H1 (cell line): ENCODE measurements around the gene APAF1.

Experiments
- EZH2 ChIP-seq: fragments of 200-600 bp; sonication (generic); IDR thresholded peaks from 2 replicates; pipeline ENCODE4 v1.7.1; 2012; ENCODE audit warnings: low read depth, mild to moderate bottlenecking, moderate library complexity, low read length, inconsistent platforms; ENCODE audit not compliant: severe bottlenecking
- KDM5A ChIP-seq: fragments of 200-600 bp; IDR thresholded peaks from 2 replicates; pipeline ENCODE4 v1.7.1; 2012; ENCODE audit warnings: mild to moderate bottlenecking, low read length, inconsistent platforms, mixed read lengths
- POLR2AphosphoS5 ChIP-seq: IDR thresholded peaks from 2 replicates; pipeline ENCODE4 v1.6.1; 2011; ENCODE audit warnings: low read depth, low read length
- SP1 ChIP-seq: IDR thresholded peaks from 2 replicates; pipeline ENCODE4 v1.6.1; 2011; ENCODE audit warnings: low read depth, low read length
- ZNF274 ChIP-seq: IDR thresholded peaks from 2 replicates; pipeline ENCODE4 v1.7.0; 2012; ENCODE audit warnings: low read length, borderline replicate concordance; ENCODE audit errors: extremely low read depth
- TF ChIP-seq, protein P1 (sequence below), 3 experiments: IDR thresholded peaks; 1 replicate in 2 of 3; 2 replicates in 1 of 3; pipeline versions ENCODE4 v1.5.1 to v1.6.1; 2011; ENCODE audit warnings: low read length in 3 of 3, mild to moderate bottlenecking in 3 of 3, inconsistent platforms in 2 of 3, low read depth in 1 of 3, moderate library complexity in 1 of 3; ENCODE audit not compliant: insufficient read depth in 1 of 3; ENCODE audit errors: control extremely low read depth in 1 of 3
- TF ChIP-seq, protein P2 (sequence below): IDR thresholded peaks from 2 replicates; pipeline ENCODE4 v1.6.1; 2012; ENCODE audit warnings: inconsistent platforms

DNA sequence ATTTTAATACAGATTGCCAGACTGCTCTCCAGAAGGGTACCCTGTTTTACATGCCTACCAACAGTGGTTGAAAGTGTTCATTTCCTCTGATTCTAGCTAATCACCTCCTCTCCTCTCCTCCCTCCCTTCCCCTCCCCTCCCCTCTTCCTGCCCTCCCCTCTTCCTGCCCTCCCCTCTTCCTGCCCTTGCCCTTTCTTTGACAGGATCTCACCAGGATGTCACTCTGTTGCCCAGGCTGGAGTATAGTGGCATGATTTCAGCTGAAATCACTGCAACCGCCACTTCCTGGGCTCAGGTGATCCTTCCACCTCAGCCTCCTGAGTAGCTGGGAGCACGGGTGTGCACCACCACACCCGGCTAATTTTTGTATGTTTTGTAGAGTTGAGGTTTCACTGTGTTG is 24.7 kb downstream of the APAF1 start:
- TF ChIP-seq, protein P1, sequence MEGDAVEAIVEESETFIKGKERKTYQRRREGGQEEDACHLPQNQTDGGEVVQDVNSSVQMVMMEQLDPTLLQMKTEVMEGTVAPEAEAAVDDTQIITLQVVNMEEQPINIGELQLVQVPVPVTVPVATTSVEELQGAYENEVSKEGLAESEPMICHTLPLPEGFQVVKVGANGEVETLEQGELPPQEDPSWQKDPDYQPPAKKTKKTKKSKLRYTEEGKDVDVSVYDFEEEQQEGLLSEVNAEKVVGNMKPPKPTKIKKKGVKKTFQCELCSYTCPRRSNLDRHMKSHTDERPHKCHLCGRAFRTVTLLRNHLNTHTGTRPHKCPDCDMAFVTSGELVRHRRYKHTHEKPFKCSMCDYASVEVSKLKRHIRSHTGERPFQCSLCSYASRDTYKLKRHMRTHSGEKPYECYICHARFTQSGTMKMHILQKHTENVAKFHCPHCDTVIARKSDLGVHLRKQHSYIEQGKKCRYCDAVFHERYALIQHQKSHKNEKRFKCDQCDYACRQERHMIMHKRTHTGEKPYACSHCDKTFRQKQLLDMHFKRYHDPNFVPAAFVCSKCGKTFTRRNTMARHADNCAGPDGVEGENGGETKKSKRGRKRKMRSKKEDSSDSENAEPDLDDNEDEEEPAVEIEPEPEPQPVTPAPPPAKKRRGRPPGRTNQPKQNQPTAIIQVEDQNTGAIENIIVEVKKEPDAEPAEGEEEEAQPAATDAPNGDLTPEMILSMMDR (IDR thresholded peaks at IDR 0.05; ENCODE audit: control extremely low read depth in 1 of 3, insufficient read depth in 1 of 3, low read depth in 1 of 3, low read length in 3 of 3): no peak
- TF ChIP-seq POLR2AphosphoS5: no peak
- no peak for TF ChIP-seq EZH2
- no peak for TF ChIP-seq ZNF274
- TF ChIP-seq KDM5A: no peak
- no peak for TF ChIP-seq SP1
- TF ChIP-seq, protein P2, sequence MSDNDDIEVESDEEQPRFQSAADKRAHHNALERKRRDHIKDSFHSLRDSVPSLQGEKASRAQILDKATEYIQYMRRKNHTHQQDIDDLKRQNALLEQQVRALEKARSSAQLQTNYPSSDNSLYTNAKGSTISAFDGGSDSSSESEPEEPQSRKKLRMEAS: no peak
